IPS-15b (cell line): Measurements from ENCODE around the gene PLIN5.
A peak's percentile ranks its signal among the peaks of the same experiment; 100 is the strongest.

Source experiments
- H3K27me3 ChIP-seq: one replicate; pipeline ENCODE4 v1.6.1; 2013; ENCODE audit warnings: low read length; ENCODE audit not compliant: control insufficient read depth, insufficient read depth
- H3K36me3 ChIP-seq: one replicate; pipeline ENCODE4 v1.6.1; 2013; ENCODE audit warnings: low read length; ENCODE audit not compliant: control insufficient read depth, insufficient read depth
- H3K4me1 ChIP-seq: one replicate; pipeline ENCODE4 v1.6.1; 2013; ENCODE audit warnings: mild to moderate bottlenecking, low read length; ENCODE audit not compliant: control insufficient read depth, insufficient read depth
- H3K4me3 ChIP-seq: one replicate; pipeline ENCODE4 v1.5.1; 2013; ENCODE audit warnings: low read depth, low read length
- H3K9ac ChIP-seq: one replicate; pipeline ENCODE4 v1.6.1; 2013; ENCODE audit warnings: low read depth, mild to moderate bottlenecking, low read length
- H3K9me3 ChIP-seq: one replicate; pipeline ENCODE4 v1.6.1; 2013; ENCODE audit warnings: mild to moderate bottlenecking, low read length; ENCODE audit not compliant: control insufficient read depth, insufficient read depth

Gene PLIN5, protein sequence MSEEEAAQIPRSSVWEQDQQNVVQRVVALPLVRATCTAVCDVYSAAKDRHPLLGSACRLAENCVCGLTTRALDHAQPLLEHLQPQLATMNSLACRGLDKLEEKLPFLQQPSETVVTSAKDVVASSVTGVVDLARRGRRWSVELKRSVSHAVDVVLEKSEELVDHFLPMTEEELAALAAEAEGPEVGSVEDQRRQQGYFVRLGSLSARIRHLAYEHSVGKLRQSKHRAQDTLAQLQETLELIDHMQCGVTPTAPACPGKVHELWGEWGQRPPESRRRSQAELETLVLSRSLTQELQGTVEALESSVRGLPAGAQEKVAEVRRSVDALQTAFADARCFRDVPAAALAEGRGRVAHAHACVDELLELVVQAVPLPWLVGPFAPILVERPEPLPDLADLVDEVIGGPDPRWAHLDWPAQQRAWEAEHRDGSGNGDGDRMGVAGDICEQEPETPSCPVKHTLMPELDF

DNA sequence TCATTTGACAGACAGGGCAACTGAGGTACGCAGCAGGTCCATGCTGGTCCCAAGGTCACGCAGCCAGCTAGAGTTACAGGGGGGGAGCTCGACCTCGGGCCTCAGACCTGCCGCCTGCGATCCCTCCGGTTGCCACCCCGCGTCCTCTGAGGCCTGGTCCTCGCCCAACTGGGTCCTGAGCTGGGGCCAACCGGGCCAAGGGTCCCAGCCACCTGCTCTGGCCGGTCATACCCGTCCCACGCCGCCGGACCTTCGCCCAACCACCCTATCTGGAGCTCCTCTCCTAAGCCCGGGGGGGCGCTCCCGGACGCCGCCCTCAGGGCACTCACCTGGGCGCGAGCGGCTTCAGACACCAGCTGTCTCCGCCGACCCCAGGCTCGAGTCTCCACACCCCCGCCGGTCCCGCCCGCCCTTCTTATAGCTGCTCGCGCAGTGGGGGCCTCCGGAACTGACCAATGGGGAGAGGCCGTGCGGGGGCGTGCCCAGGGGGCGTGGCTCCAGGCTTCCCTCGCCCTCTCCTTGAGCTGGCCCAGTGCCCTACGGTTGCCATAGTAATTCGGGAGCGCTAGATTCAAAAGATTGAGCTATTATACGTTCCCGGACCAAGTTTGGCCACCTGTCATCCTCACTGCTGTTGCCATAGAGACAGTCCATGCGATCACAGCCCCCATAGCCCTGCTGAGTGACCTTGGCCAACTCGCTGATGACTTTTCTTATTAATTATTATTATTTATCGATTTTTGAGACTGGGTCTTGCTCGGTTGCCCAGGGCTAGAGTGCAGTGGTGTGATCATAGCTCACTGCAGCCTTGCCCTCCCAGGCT lies at the start of gene PLIN5:
TSS of gene PLIN5 (minus strand) at position 389 of the 823 bp plus-strand sequence. CDS start 1,150 bp downstream, outside the sequence.
- no peak within 1 kb of the TSS for H3K9ac ChIP-seq
- no peaks in the 10 kb centered on the region for H3K9me3 ChIP-seq
- no peaks in the 10 kb centered on the region for H3K36me3 ChIP-seq
- peaks cover 2% of the 10 kb centered on the region for H3K4me1 ChIP-seq
- H3K27me3 ChIP-seq, result peaks cover 14% of the 10 kb centered on the region
- H3K4me3 ChIP-seq, result peak within 1 kb of the TSS; percentile 35

DNA sequence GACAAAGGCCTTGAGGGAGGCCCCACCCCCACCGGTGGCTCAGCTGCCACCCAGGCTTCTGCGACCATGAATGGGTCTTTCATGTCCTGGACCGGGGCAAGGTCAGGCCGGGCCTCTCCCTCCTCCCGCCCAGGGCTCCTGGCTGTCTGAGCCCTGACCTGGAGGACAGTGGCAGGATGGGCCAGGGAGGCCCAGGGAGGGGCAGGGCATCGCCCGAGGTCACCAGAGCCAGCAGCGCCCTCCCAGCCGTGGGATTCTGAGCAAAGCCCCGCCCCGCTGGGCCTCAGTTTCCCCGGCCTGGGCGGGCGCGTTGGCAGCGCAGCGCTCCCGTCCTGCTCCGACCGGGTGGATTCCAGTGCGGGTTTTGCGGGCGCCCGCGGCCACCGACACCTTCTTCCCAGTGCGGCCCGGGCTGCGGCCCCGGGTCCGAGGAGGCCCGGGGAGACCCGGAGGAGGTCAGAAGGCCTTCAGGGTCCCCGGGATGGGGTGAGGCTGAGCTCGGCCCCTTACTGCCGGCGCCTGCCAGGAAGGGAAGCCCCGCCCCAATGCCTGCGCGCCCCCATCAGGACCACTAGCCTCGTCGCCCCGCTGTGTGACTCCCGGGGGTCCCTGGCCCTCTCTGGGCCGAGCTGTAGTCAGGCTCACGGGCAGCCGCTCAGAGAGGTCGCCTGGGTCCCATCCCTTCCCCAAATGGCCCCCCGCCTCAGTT lies 49.1 kb upstream of the PLIN5 start:
- H3K27me3 ChIP-seq, result peaks cover 18% of the 10 kb centered on the region
- no peaks in the 10 kb centered on the region for H3K36me3 ChIP-seq
- no peak overlapping the region for H3K9ac ChIP-seq
- H3K4me3 ChIP-seq, result peak overlapping the region; percentile 65
- H3K4me1 ChIP-seq, result peaks cover 3% of the 10 kb centered on the region
- H3K9me3 ChIP-seq, result no peaks in the 10 kb centered on the region

DNA sequence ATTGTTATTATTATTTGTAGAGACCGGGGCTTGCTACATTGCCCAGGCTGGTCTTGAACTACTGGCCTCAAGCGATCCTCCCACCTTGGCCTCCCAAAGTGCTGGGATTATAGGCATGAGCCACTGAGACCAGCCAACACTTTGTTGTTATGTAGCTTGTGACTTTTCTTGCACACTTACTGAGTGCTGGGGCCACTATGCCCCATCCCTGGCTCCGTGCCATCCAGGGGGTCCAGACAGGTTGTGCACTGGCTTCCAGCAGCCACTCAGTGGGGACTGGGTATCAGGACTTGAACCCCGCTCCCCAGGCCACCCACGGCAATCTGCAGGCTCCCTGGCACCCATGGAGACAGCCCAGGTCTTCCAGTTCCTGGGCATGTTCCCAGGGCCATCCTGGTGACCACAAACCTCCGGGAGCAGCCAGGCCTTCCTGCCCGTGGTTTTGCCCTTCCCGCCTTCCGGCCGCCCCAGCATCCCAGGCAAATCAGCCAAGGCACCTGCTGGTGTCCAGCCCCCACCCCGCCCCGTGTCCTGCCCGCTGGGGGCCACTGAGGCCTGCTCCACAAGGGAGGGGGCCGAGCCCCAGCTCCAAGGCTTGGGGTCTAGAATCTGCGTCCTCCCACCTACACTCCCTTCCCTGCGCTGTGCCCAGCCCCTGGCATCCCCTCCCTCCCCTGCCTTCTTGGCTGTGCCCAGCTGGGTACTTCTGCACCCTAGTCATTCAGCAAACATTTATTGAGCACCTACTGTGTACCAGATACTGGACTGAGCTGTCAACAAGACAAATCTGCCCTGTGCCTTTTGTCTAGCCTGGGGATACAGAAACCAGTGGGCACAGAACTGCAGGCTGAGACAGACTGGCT lies 48.2 kb upstream of the PLIN5 start:
- Histone ChIP-seq H3K36me3 (no peaks in the 10 kb centered on the region), H3K4me3 (no peak overlapping the region), H3K9ac (no peak overlapping the region), H3K9me3 (no peaks in the 10 kb centered on the region), H3K4me1 (peaks cover 3% of the 10 kb centered on the region), H3K27me3 (peaks cover 18% of the 10 kb centered on the region)

DNA sequence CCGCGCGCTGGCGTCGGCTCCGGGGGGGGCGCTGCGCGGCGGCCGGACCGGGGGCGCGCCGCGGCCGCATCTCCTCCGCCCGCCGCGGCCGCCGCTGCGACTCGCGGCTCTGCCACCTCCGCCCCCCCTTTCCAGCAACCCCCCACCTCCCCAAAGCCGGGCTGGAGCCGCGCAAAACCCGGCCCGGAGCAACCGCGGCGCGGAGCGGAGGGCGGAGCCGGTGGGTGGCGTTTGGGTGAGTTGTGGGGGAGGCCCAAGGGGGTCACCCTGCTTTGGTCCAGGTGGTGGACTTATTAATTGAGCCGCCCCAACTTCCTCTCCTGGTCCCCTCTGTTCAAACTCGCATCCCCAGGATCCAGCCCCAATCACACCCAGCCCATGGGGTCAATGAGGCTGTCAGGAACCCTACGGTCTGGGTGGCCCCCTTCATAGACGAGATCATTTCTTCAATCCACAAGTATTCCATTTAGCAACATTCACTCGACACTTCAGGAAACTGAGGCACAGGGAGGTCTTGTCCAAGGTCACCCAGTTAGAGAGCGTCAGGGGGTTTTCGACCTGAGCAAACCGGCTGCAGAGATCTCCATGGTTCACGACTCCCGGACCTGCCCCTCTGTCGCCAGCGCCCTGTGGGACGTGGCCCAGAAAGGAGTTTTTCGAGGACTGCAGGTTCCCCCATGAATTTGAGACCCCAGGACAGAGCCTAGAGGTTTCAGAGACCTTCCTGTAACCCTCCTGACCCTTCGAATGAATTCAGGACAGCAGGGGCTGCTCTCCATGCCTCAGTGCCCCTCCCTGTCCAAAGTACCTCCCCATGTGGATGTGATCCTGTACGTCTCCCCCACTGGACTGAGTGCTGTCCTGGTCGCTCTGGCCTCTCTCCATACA lies 46.9 kb upstream of the PLIN5 start:
- H3K4me1 ChIP-seq, result peaks cover 5% of the 10 kb centered on the region
- H3K9ac ChIP-seq, result no peak overlapping the region
- peak overlapping the region; percentile 37 for H3K4me3 ChIP-seq
- no peaks in the 10 kb centered on the region for H3K9me3 ChIP-seq
- H3K27me3 ChIP-seq, result peaks cover 18% of the 10 kb centered on the region
- H3K36me3 ChIP-seq, result peaks cover 3% of the 10 kb centered on the region

DNA sequence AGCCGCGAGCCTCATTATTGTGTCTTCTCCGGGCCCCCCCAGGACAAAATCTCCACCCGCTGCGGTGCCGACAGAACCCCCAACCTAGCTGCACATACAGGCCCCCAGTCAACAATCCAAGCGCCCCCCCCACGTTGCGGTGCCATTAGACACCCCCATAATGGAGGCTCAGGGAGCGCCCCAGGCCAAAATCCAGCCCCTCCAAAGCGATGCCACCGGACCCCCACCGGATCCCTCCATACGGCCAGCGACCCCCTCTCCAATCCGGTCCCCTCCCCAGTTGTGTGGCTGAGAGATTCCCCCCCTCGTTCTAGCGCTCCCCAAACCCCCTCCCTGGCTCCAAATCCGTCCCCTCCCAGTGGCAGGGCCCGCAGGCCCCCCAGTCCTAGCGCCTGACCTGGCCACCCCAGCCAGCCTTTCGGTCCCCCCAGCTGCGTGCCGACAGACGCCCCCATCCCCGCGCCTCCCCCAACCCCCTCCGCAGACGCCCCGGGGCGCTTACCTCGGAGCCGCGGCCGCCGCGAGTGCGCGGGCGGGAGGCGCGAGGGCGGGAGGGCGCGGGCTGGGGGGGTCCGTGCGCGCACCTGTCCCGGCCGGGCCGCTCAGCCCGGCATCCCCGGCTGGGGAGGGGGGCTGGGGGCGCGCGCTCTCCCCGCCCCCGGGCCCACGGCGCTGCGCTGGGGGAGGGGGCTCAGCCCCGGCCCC lies 46.1 kb upstream of the PLIN5 start:
- H3K9me3 ChIP-seq, result no peaks in the 10 kb centered on the region
- peaks cover 17% of the 10 kb centered on the region for H3K27me3 ChIP-seq
- peaks cover 3% of the 10 kb centered on the region for H3K36me3 ChIP-seq
- H3K9ac ChIP-seq, result no peak overlapping the region
- H3K4me1 ChIP-seq, result peaks cover 5% of the 10 kb centered on the region
- H3K4me3 ChIP-seq, result peak overlapping the region; percentile 52

DNA sequence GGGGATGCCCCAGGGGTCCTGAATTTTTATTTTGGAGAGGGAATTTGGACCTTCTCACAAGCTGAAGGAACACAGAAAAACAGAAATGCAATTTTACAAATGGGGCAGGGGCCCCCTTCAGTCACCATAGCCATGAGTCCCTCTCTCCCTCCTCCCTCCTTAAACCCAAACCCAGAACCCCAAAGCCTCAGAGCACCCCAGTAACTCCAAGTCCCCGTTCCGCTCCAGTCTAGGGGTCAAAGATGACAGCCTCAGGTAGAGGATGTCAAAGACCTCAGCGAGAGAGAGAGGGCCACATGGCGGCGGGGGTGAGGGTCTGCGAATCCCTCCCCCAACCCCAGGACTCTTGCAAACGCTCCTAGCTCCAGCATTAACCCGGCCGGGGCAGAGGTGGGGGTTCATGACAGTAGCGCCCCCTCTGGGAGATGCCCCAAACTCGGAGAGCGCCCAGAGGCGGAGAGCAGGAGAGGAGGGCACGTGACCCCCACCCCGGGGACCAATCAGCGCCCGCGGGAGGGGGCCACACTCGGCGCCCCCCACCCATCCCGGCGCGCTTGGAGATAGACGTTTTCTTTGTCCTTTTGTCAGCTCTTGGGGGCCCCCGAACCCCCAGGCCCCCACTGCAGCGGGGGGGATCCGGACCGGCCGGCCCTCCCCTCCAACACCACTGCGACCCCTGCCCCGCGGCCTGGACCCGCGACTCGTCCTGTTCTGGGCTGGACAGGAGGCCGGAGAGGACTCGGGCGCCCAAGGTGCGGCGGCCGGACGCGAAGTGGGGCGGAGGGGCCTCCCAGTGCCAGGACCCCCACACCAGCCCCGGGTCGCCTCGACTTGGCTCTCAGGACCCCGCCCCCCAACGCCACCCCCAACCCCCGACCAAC lies 45.2 kb upstream of the PLIN5 start:
- H3K36me3 ChIP-seq, result peaks cover 3% of the 10 kb centered on the region
- peaks cover 10% of the 10 kb centered on the region for H3K4me1 ChIP-seq
- H3K9ac ChIP-seq, result no peak overlapping the region
- H3K27me3 ChIP-seq, result peaks cover 10% of the 10 kb centered on the region
- peak overlapping the region; percentile 52 for H3K4me3 ChIP-seq
- H3K9me3 ChIP-seq, result no peaks in the 10 kb centered on the region

DNA sequence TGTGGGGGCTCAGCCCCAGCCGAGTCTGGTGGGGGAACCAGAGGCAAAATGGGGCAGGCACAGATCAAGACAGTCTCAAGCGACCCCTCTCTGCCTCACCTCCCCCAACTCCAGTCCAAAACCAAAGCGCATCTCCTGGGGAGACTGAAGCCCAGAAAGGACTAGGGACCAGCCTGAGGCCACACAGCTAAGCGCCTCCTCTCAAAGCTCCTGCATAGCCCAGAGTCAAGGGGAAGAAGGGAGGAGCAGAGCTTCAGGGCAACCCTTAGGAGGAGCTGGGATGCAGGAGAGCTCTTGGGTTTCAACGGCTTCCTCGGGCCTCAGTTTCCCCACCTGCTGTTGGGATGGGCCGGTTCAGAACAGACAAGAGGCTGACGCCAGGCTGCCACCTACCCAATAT lies 44.4 kb upstream of the PLIN5 start:
- Histone ChIP-seq H3K4me3 (no peak overlapping the region), H3K9ac (no peak overlapping the region), H3K9me3 (no peaks in the 10 kb centered on the region), H3K4me1 (peaks cover 10% of the 10 kb centered on the region), H3K27me3 (peaks cover 8% of the 10 kb centered on the region), H3K36me3 (peaks cover 3% of the 10 kb centered on the region)

DNA sequence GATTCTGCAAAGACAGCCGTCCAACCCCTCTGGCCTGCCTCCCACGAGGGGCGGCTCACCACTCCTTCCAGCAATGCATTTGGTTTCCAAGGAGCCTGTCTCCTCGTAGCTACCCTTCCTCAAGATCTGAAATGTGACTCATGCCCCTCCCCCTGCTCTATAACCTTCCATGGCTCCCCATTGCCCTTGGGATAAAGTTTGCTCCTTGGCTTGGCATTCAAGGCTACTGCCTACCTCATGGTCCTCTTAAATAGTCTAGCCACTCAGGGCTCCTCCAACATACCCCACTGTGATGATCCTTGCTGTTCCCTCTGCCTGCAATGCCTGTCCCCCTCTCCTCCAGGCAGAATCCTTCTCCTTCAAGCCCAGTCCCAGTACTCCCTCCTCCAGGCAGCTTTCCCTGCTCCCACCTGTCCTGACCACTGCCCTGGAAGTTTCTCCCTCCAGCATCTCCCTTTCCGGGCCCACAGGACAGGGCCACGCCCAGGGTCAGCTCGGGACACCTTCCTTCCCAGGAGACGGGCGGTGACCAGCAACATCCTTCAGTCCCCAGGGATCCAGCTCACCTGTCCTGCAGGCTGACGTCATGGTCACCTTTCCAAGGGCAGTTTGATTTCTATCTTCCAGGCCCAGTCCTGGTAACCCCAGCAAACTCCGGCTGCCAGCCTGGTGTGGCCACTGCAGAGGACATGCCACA lies 43.7 kb upstream of the PLIN5 start:
- peaks cover 8% of the 10 kb centered on the region for H3K27me3 ChIP-seq
- peaks cover 3% of the 10 kb centered on the region for H3K36me3 ChIP-seq
- peaks cover 10% of the 10 kb centered on the region for H3K4me1 ChIP-seq
- no peaks in the 10 kb centered on the region for H3K9me3 ChIP-seq
- H3K4me3 ChIP-seq, result no peak overlapping the region
- no peak overlapping the region for H3K9ac ChIP-seq
